NB4 (cell line): ENCODE data around the gene COL6A6.

Experiments
- DNase-seq: peaks from one replicate; pipeline ENCODE4 v3.0.0; 2010; ENCODE audit warnings: low read depth
- H3K4me3 ChIP-seq: one replicate; pipeline ENCODE4 v1.5.1; 2011; ENCODE audit warnings: mild to moderate bottlenecking, low read depth, low read length, moderate library complexity
- CTCF ChIP-seq: IDR thresholded peaks from one replicate; pipeline ENCODE4 v1.5.1; 2012; ENCODE audit warnings: low read depth, low read length
- MAX ChIP-seq: IDR thresholded peaks from 2 replicates; pipeline ENCODE4 v1.6.1; 2011; ENCODE audit warnings: low read depth, low read length
- MYC ChIP-seq: IDR thresholded peaks from 2 replicates; pipeline ENCODE4 v1.6.1; 2011; ENCODE audit warnings: low read depth, low read length
- POLR2A ChIP-seq: IDR thresholded peaks from 2 replicates; pipeline ENCODE4 v1.6.1; 2011; ENCODE audit warnings: mild to moderate bottlenecking; ENCODE audit not compliant: insufficient read length; ENCODE audit errors: extremely low read depth

COL6A6 gene

GRCh38 chr3:130557336-130558035 lies 40.5 kb downstream of the COL6A6 start:
- DNase-seq, result no peak
- no peak overlapping the region for H3K4me3 ChIP-seq
- TF ChIP-seq CTCF (no peak), MYC (no peak), MAX (no peak), POLR2A (no peak)

GRCh38 chr3:130558366-130558765 lies 41.4 kb downstream of the COL6A6 start:
- H3K4me3 ChIP-seq, result no peak overlapping the region
- no peak for DNase-seq
- TF ChIP-seq POLR2A, result no peak
- no peak for TF ChIP-seq CTCF
- no peak for TF ChIP-seq MAX
- TF ChIP-seq MYC, result no peak

- no peak for DNase-seq
- H3K4me3 ChIP-seq, result no peak overlapping the region
- no peak for TF ChIP-seq POLR2A
- no peak for TF ChIP-seq MYC
- no peak for TF ChIP-seq CTCF
- TF ChIP-seq MAX, result no peak
Observed at GRCh38 chr3:130565224-130565623, 48.2 kb downstream of the COL6A6 start.
